Endodermal cell (in vitro differentiated cells): ENCODE data around the gene EYS. TPM values are rescaled to one million over a fixed set of nuclear protein-coding genes. Genes with fewer than 3 reads are reported as not detected.

Experiments used
- DNase-seq: peaks from one replicate; pipeline ENCODE4 v3.0.0-alpha.2; 2017
- H3K27ac ChIP-seq: 2 replicates; pipeline ENCODE4 v1.5.1; 2013; ENCODE audit warnings: mild to moderate bottlenecking, low read depth, low read length, moderate library complexity
- H3K27me3 ChIP-seq: 2 replicates; pipeline ENCODE4 v1.6.1; 2013; ENCODE audit warnings: mild to moderate bottlenecking, low read length, moderate library complexity; ENCODE audit not compliant: insufficient read depth, control insufficient read depth, poor library complexity, severe bottlenecking
- H3K36me3 ChIP-seq: 2 replicates; pipeline ENCODE4 v1.7.0; 2013; ENCODE audit warnings: mild to moderate bottlenecking, low read length, moderate library complexity; ENCODE audit not compliant: control insufficient read depth, insufficient read depth
- H3K4me1 ChIP-seq: one replicate; pipeline ENCODE4 v1.7.0; 2013; ENCODE audit warnings: low read length; ENCODE audit not compliant: control insufficient read depth, insufficient read depth
- H3K4me3 ChIP-seq: 2 replicates; pipeline ENCODE4 v1.5.1; 2013; ENCODE audit warnings: mild to moderate bottlenecking, low read length, moderate library complexity
- H3K9ac ChIP-seq: 2 replicates; pipeline ENCODE4 v1.6.1; 2013; ENCODE audit warnings: mild to moderate bottlenecking, low read length, moderate library complexity; ENCODE audit not compliant: poor library complexity, severe bottlenecking; ENCODE audit errors: extremely low read depth
- H3K9me3 ChIP-seq: 2 replicates; pipeline ENCODE4 v1.6.1; 2013; ENCODE audit warnings: mild to moderate bottlenecking, low read length, moderate library complexity; ENCODE audit not compliant: control insufficient read depth
- H3K27ac Mint-ChIP-seq: 2 replicates; pipeline ENCODE4 v1.8.0; 2020; ENCODE audit warnings: mixed read lengths
- H3K27me3 Mint-ChIP-seq: 2 replicates; pipeline ENCODE4 v1.8.0; 2021; ENCODE audit warnings: mild to moderate bottlenecking, mixed read lengths; ENCODE audit not compliant: insufficient read depth
- H3K36me3 Mint-ChIP-seq: 2 replicates; pipeline ENCODE4 v1.8.0; 2020; ENCODE audit warnings: low read depth, mixed read lengths
- H3K4me1 Mint-ChIP-seq: 2 replicates; pipeline ENCODE4 v1.8.0; 2020; ENCODE audit warnings: mixed read lengths
- H3K4me3 Mint-ChIP-seq: 2 replicates; pipeline ENCODE4 v1.8.0; 2020; ENCODE audit warnings: mild to moderate bottlenecking, moderate library complexity, mixed read lengths
- H3K9me3 Mint-ChIP-seq: 2 replicates; pipeline ENCODE4 v1.8.0; 2020; ENCODE audit warnings: mild to moderate bottlenecking, mixed read lengths
- CTCF ChIP-seq: fragments of 200-600 bp; sonication (generic); conservative IDR thresholded peaks from 2 replicates; pipeline ENCODE4 v1.5.0; 2021; ENCODE audit warnings: antibody characterized with exemption, mild to moderate bottlenecking
- WGBS, 2 experiments: methylation state at CpG; one replicate each; pipeline versions ENCODE4 v1.1.5 to v1.1.7; 2013; ENCODE audit warnings: missing lambda C conversion rate in 2 of 2, mixed read lengths in 1 of 2; ENCODE audit not compliant: insufficient coverage in 1 of 2, insufficient read length in 1 of 2; 5-methylcytosine and 5-hydroxymethylcytosine counted together
- total RNA-seq, 2 donors: library from RNA; stranded (reverse); fragmentation: NEBNext Ultra II Directional in 1 of 2; extraction: Animal tissue kit (Norgen Biotek cat#: 25700) in 1 of 2; gene quantifications; 2 replicates in 1 of 2; 3 replicates in 1 of 2; pipeline ENCODE4 v1.2.1, GENCODE V29; 2021

Gene EYS
- total RNA-seq, 2 donors from 2014 or later, result 0.31 to 0.70 TPM

- Mint-ChIP-seq H3K9me3 (peaks cover 4% of the 10 kb centered on the region), H3K4me3 (no peak overlapping the region), H3K27me3 (peaks cover 39% of the 10 kb centered on the region), H3K36me3 (no peaks in the 10 kb centered on the region), H3K4me1 (no peaks in the 10 kb centered on the region), H3K27ac (no peak overlapping the region)
- 86% methylated on average over 1 of the region's 2 CpGs; no CpG with 5 or more reads in 1 of the 2 experiments for WGBS, 2 experiments
- no peak overlapping the region for H3K27ac ChIP-seq
- H3K4me3 ChIP-seq, result no peak overlapping the region
- no peak overlapping the region for H3K9ac ChIP-seq
- no peaks in the 10 kb centered on the region for H3K36me3 ChIP-seq
- no peaks in the 10 kb centered on the region for H3K4me1 ChIP-seq
- no peaks in the 10 kb centered on the region for H3K27me3 ChIP-seq
- no peak for TF ChIP-seq CTCF
- no peak for DNase-seq
- H3K9me3 ChIP-seq, result no peaks in the 10 kb centered on the region
Measured at GRCh38 chr6:64664480-64664879, 1042.5 kb downstream of the EYS start.

- no peak overlapping the region for H3K27ac Mint-ChIP-seq
- H3K4me1 ChIP-seq, result no peaks in the 10 kb centered on the region
- H3K27me3 Mint-ChIP-seq, result peaks cover 1% of the 10 kb centered on the region
- no peak overlapping the region for H3K4me3 Mint-ChIP-seq
- no peaks in the 10 kb centered on the region for H3K36me3 Mint-ChIP-seq
- no peak for DNase-seq
- no peak overlapping the region for H3K4me3 ChIP-seq
- H3K27me3 ChIP-seq, result no peaks in the 10 kb centered on the region
- H3K9ac ChIP-seq, result no peak overlapping the region
- 75% methylated on average over 1 of the region's 1 CpG; no CpG with 5 or more reads in 1 of the 2 experiments for WGBS, 2 experiments
- no peak overlapping the region for H3K27ac ChIP-seq
- no peaks in the 10 kb centered on the region for H3K4me1 Mint-ChIP-seq
- no peaks in the 10 kb centered on the region for H3K36me3 ChIP-seq
- no peak for TF ChIP-seq CTCF
- H3K9me3 Mint-ChIP-seq, result no peaks in the 10 kb centered on the region
- no peaks in the 10 kb centered on the region for H3K9me3 ChIP-seq
Measured at GRCh38 chr6:64644024-64644423, 1063.0 kb downstream of the EYS start.

- WGBS, 2 experiments, result 40 to 79% methylated on average over 1 to 2 of the region's 2 CpGs
- Histone ChIP-seq H3K4me1 (no peaks in the 10 kb centered on the region), H3K9me3 (no peaks in the 10 kb centered on the region), H3K4me3 (no peak overlapping the region), H3K9ac (no peak overlapping the region), H3K27me3 (no peaks in the 10 kb centered on the region), H3K27ac (no peak overlapping the region), H3K36me3 (no peaks in the 10 kb centered on the region)
- no peaks in the 10 kb centered on the region for H3K36me3 Mint-ChIP-seq
- no peak for DNase-seq
- H3K9me3 Mint-ChIP-seq, result peaks cover 2% of the 10 kb centered on the region
- H3K4me1 Mint-ChIP-seq, result no peaks in the 10 kb centered on the region
- H3K27me3 Mint-ChIP-seq, result no peaks in the 10 kb centered on the region
- H3K27ac Mint-ChIP-seq, result no peak overlapping the region
- no peak overlapping the region for H3K4me3 Mint-ChIP-seq
- TF ChIP-seq CTCF, result no peak
Measured at GRCh38 chr6:64630901-64631300, 1076.1 kb downstream of the EYS start.
